Activated CD8-positive, alpha-beta memory T cell treated with anti-CD3 and anti-CD28 coated beads for 48 hours (primary cell): Measurements from ENCODE around the gene CTAG2.
"Not testable (repeated sequence)": the region's sequence is repeated elsewhere in the genome, so short reads cannot be mapped to it uniquely, and the experiment has no call there.

ENCODE experiments used
- DNase-seq, 3 experiments: peaks; one replicate each; pipeline ENCODE4 v3.0.0-alpha.2; 2020; ENCODE audit warnings: low read depth in 2 of 3, low spot score in 2 of 3

The CTAG2 gene

GRCh38 chrX:154649503-154650220, 3.7 kb downstream of the CTAG2 start:
- DNase-seq: no peak

- no peak for DNase-seq
These were observed 4.4 kb downstream of the CTAG2 start for GRCh38 chrX:154648931-154649330.

- not testable (repeated sequence) for DNase-seq
These were observed 7.5 kb downstream of the CTAG2 start for GRCh38 chrX:154645745-154646378.

- DNase-seq: not testable (repeated sequence)
These were observed 9.7 kb downstream of the CTAG2 start for GRCh38 chrX:154643708-154644107.

- DNase-seq: not testable (repeated sequence)
These were observed 11.6 kb downstream of the CTAG2 start for GRCh38 chrX:154641740-154642139.

GRCh38 chrX:154633661-154634060, 19.7 kb downstream of the CTAG2 start:
- DNase-seq: not testable (repeated sequence)

GRCh38 chrX:154630949-154631348, 22.4 kb downstream of the CTAG2 start:
- DNase-seq: not testable (repeated sequence)

GRCh38 chrX:154628960-154629359, 24.4 kb downstream of the CTAG2 start:
- not testable (repeated sequence) for DNase-seq

GRCh38 chrX:154620767-154621414, 32.5 kb downstream of the CTAG2 start:
- not testable (repeated sequence) for DNase-seq

- not testable (repeated sequence) for DNase-seq
These were observed 34.2 kb downstream of the CTAG2 start, which contains the start of gene CTAG1B for GRCh38 chrX:154619182-154619581. Gene CTAG1B (minus strand): TSS chrX:154619282. CDS start chrX:154619218, 64 bp downstream.

GRCh38 chrX:154613586-154613985, 39.8 kb downstream of the CTAG2 start:
- not testable (repeated sequence) for DNase-seq

- not testable (repeated sequence) for DNase-seq
These were observed 42.2 kb downstream of the CTAG2 start for GRCh38 chrX:154611146-154611545.

GRCh38 chrX:154608823-154609222, 44.6 kb downstream of the CTAG2 start:
- not testable (repeated sequence) for DNase-seq

- not testable (repeated sequence) for DNase-seq
These were observed 45.4 kb downstream of the CTAG2 start for GRCh38 chrX:154607976-154608375.

- no peak for DNase-seq
These were observed 46.0 kb downstream of the CTAG2 start for GRCh38 chrX:154607370-154607769.

- no peak for DNase-seq
These were observed 47.8 kb downstream of the CTAG2 start for GRCh38 chrX:154605566-154605965.

GRCh38 chrX:154603438-154604430, 49.6 kb downstream of the CTAG2 start:
- DNase-seq: no peak

- DNase-seq: no peak
These were observed 50.5 kb downstream of the CTAG2 start for GRCh38 chrX:154602766-154603437.

GRCh38 chrX:154602226-154602625, 51.2 kb downstream of the CTAG2 start:
- DNase-seq: no peak
